Measurements from ENCODE around the gene SPATS2.
"Not testable (repeated sequence)": the region's sequence is repeated elsewhere in the genome, so short reads cannot be mapped to it uniquely, and the experiment has no call there.

Gene SPATS2

DNA sequence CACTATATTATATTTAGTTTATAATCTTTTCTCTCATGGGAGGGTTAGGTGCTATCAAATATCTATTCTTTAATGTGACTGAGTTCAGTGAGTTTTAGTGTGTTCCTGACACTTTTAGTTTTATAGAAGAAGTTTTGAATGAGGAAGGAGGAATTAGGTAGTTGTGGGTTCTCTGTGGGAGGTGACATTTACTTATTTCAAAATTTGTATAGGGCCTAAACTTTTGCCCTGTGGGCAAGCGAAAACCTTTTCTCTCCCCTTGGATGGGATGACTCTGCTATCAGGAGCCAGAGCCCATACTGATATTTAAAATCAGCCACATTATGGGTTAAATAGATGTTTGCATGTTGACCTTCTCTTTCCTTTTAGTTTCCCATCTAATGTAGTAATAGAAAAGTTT, 43.6 kb downstream of the SPATS2 start:
- DNase-seq (ENCODE audit: low spot score): no peak

DNA sequence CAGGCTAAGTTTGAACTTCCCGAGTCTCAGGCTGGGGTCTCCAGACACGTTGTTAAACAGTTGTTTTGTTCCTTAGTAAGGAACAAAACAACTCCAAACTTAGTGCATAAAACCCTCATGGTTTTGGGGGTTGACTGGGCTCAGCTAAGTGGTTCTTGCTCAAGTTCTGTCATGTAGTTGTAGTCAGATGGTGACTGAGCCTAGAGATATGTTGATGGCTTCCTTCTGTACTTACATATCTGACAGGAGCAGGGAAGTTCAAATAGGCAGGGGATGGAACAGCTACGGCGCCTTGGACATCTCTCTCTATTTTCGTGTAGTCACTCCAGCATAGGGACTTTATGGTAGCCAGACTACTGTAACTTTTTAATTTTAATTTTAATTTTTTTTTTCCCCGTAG, 45.7 kb downstream of the SPATS2 start:
- DNase-seq (ENCODE audit: low spot score): no peak

DNA sequence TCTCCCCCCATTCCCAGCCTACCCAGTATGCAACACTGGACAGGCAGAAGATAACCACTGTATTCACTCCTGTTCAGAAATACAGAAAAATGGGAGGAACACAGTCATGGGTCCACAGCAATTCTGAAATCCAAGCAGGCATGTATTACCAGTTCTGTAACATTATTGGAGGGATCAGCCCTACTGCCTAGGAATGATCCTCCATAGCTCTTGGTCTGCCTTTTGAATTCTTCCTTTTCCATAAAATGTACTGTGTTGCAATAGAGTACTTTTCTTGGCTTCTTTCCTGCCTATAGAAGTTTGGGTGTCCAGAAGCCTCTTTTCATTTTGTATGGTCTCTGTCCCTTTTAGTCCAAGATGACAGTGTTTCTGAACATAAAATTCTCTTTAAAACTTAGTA, 46.5 kb downstream of the SPATS2 start:
- no peak for DNase-seq (ENCODE audit: low spot score)

DNA sequence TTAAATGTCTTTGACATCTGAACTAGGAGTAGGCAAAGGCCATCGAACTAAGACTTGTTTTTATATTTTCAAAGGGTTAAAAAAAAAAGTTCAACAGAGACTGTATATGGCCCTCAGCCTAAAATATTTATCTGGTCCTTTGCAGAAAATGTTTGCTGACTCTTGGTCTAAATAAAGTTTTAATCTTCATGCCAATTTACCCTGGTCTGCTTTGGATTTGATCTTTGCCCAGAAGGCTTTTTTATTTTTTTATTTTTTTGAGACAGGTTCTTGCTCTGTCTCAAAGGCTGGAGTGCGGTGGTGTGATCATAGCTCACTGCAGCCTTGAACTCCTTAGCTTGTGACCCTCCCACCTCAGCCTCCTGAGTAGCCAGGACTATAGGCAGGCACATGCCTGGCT, 47.1 kb downstream of the SPATS2 start:
- no peak for DNase-seq (ENCODE audit: low spot score)

DNA sequence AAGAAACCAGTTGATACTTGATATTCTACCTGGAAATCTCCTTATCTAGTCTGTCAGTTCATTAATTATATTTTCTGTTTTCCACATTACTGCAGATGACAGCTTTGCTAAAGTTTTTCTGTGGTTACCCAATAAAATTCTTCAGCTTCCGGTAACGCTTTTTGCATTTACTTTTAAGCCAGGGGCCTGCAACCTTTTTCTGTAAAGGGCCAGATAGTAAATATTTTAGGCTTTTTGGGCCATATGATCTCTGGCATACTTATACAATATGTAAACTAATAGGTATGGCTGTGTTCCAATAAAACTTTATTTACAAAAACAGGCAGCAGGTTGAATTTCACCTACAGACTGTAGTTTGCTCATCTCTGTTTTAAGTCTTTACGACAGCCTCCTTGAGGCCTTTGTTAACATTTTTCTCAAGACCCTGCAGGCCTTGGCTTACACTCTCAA, 48.3 kb downstream of the SPATS2 start:
- DNase-seq (ENCODE audit: low spot score): no peak

DNA sequence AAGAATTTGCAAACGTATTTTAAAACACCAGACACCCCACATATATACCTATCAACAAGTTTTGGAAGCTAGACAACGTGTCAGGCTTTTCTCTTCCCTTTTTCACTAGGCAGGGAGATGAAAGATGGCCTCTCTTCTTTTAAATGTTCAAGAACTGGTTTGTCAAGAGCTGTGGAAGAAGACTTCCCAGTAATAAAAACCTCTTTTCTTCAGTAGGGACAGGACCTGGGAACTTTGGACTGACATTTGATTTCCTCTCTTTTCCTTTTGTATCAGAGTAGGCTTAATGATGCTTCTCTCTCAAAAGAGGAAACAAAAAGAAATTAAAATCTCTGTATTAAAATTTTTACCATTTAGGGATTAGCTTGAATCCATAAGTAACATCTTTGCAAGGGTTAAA, 49.6 kb downstream of the SPATS2 start:
- no peak for DNase-seq (ENCODE audit: low spot score)

DNA sequence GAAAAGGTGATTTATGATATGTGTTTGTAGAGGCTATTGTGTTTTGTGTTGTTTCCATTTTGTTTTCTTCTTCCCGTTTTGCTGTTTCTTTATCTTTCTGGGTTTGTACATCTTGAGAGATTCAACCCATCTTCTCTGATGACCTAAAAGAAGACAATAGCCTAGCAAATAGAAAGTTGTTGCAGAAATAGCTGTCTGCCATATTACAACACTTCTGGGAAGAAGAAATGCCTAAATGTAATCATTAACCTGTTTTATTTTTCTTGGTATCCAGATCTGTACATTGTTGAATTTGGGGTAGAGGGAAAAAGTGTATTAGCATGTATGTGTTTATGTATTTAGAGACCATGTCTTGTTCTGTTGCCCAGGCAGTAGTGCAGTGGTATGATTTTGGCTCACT, 50.3 kb downstream of the SPATS2 start:
- DNase-seq (ENCODE audit: low spot score): no peak

DNA sequence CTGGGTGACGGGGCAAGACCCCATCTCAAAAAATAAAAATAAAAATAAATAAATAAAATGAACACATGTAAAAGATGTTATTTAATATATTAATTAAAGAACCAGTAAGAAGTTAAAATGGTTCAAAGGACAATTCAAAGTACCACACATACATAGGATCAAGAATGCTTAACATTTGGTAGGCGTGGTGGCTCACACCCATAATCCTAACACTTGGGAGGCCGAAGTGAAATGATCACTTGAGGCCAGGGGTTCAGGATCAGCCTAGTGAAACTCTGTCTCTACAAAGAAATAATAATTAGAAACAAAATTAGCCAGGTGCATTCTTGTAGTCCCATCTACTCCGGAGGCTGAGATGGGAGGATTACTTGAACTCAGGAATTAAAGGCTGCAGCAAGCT, 53.3 kb downstream of the SPATS2 start:
- DNase-seq (ENCODE audit: low spot score): no peak

DNA sequence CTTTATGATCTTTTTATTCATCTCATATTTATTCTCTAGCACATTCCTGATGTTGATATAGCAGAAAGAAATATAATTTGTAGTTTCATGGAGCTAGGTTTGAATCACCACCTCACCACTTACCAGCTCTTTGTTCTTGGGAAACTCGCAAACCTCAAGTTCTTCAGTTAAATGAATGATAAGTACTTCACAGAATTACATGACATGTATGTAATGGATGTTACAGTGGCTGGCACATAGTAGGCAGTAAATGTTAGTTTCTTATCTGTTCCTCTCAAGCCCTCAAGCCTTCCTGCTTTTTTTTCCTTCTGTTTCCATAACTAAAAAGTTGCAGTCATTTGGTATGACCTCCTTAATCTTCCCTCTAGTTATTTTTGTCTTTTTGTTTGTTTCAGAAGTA, 54.9 kb downstream of the SPATS2 start:
- no peak for DNase-seq (ENCODE audit: low spot score)

DNA sequence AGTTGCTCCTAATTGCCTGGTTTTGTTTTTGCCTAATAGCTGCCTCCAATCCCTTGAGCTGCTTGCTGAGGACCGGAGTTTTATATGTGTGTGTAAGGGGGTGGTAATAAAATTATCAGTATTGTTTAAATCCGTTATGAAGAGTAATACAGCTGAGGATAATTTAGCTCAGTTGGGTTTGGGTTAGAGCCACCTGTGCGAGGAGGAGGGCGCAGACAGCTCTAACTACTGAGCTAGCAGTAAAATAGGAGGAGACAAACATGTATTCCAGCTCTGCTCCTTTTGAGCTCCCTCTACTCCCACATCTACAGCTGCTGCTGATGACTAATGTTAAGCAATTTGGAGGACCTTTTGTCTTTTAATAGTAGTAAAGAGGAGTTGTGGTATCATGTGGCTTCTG, 61.5 kb downstream of the SPATS2 start:
- no peak for DNase-seq (ENCODE audit: low spot score)

DNA sequence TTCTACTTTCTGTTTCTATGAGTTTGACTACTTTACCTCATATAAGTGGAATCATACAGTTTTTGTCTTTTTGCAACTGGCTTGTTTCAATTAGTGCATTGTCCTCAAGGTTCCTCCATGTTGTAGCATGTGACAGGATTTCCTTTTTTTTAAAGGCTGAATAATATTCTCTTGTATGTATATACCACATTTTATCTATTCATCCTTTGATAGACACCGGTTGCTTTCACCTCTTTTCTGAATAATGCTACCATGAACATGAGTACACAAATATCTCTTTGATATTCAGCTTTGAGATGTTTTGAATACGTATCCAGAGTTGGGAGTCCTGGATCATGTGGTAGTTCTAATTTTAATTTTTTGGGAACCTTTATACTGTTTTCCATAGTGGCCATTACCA, 65.4 kb downstream of the SPATS2 start:
- DNase-seq (ENCODE audit: low spot score): no peak

DNA sequence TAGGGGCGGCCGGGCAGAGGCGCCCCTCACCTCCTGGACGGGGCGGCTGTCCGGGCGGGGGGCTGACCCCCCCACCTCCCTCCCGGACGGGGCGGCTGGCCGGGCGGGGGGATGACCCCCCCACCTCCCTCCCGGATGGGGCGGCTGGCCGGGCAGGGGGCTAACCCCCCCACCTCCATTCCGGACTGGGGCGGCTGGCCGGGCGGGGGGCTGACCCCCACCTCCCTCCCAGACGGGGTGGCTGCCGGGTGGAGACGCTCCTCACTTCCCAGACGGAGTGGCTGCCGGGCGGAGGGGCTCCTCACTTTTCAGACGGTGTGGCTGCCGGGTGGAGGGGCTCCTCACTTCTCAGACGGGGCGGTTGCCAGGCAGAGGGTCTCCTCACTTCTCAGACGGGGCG, 69.5 kb downstream of the SPATS2 start:
- DNase-seq (ENCODE audit: low spot score): not testable (repeated sequence)

DNA sequence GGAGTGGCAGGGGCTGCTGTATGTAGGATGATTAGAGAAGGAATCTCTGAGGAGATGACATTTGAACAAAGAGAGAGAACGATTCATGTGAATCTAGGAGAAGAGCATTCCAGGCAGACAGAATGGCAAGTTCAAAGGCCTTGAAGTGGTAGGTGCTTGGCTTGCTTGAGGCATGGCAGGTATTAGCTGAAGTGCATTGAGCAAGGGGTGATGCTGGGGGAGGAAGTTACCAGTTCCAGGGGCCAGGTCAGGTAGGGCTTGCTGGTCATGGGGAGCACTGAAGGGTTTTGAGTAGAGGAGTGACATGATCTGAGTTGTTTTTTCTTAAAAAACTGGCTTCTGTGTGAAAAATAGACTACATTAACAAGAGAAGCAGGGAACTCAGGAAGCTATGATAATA, 71.8 kb downstream of the SPATS2 start:
- no peak for DNase-seq (ENCODE audit: low spot score)

DNA sequence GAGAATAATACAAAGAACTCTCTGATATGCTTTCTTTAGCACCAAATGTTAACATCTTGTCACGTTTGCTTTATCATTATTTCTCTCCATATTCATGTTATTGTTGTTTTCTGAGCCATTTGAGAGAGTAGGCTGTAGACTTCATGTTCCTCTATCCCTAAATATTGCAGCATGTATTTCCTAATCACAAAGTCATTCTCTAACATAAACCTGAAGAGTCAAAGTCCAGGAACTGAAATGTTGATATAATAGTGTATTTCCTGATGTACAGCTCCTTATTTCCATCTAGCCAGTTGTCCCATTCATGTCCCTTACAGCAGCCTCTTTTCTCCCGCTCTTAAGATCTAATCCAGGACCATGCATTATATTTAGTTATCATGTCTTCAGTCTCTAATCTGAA, 72.8 kb downstream of the SPATS2 start:
- DNase-seq (ENCODE audit: low spot score): peak; percentile 47

DNA sequence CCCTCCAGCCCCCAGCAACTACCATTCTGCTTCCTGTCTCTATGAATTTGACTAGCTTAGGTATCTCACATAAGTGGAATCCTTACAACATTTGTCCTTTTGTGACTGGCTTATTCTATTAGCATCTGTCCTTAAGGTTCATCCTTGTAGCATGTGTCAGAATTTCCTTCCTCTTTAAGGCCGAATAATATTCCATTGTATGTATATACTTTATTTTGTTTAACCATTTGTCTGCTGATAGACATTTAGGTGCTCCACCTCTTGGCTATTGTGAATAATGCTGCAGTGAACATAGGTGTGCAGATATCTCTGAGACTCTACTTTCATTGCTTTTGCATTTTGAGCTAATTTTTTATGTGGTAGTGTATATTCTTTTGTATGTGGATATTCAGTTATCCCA, 75.7 kb downstream of the SPATS2 start:
- DNase-seq (ENCODE audit: low spot score): no peak

DNA sequence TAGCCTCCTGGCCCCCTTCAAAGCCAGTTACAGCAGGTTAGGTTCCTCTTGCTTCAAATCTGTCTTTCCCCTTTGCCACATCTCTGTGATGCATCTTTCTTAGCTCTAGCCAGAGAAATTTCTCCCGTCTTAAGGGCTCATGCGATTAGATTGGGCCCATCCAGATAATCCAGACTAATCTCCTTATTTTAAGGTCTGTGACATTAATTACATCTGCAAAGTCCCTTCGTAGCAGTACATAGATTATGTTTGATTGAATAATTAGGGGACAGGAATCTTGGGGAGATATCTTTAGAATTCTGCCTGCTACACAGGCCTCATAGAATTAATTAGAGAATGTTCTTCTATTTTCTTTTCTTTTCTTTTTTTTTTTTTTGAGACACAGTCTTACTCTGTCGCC, 79.3 kb downstream of the SPATS2 start:
- DNase-seq (ENCODE audit: low spot score): no peak

DNA sequence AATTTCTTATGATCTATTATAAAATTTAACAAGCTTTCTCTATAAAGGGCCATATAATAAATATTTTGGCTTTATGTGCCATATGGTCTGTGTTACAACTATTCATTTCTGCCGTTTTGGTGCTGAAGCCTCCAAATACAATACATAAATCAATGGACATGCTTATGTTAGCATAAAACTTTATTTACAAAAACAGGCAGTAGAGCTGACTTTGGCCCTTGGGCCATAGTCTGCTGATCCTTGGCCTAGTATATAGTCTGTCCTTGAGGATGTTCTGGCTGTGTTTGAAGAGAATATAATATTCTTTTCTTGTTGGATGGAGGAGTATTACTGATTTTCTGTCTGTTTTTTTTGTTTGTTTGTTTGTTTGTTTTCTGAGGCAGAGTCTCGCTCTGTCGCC, 81.6 kb downstream of the SPATS2 start:
- no peak for DNase-seq (ENCODE audit: low spot score)

DNA sequence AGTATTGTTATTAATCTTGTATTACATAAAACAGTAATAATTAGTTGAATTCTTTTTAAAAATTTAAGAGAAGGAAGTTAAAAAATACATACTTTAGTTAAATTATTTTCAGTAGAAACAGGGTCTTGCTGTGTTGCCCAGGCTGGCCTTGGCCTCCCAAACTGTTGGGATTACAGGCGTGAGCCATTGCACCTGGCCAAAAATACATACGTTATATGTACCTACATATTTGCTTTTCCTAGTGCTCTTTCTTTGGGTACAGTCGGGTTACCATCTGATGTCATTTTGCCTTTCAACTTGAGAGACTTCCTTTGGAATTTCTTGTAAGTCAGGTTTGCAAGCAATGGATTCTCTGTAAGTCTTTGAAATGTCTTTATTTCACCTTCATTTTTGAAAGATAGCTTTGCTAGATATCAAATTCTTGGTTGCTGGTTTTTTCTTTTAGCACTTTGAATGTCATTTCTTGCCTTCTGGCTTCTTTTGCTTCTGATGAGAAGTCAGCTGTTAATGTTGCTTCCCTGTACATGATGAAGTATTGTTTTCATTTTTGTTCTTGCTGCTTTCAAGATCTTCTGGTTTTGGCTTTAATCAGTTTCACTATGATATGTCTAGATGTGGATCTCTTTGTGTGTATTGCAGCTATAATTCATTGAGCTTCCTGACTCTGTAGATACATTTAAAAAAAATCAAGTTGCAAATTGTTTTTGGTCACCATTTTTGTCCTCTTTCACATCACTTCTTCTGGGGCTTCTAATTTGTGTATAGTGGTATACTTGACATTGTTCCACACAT, 84.4 kb downstream of the SPATS2 start:
- DNase-seq (ENCODE audit: low spot score): no peak

DNA sequence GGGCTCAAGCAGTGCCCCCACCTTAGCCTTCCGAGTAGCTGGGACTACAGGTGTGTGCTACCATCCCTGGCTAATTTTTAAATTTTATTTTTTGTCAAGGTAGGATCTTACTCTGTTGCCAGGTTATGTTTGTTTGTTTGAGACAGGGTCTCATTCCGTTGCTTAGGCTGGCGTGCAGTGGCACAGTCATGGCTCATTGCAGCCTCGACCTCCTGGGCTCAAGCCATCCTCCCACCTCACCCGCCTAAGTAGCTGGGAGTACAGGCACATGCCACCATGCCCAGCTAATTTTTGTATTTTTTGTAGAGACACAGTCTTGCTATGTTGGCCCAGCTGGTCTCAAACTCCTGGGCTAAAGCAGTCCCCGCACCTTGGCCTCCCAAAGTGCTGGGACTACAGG, 88.2 kb downstream of the SPATS2 start:
- no peak for DNase-seq (ENCODE audit: low spot score)

DNA sequence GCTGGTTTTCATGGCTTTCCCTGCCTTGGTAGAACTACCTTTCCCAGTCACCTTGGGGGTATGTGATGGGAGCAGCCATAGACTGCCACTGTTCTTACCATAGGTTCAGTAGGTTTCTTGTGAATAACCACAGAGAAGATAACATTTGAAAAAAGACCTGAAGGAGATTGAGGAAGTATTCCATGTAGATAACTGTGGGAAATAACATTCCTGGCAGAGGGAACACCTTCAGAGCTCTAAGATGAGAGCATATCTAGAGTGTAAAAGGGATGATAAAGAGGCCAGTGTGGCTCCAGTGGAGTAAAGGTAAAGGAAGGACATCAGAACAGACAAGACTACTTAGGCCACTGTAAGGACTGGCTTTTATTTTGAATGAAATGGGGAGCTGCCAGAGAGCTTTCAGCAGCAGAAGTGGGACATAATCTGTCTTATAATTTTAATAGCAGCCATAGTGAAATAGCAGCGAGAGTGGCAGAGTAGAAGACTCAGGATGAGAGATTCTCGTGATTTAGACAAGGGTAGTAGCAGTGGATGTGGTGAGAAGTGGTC, 88.9 kb downstream of the SPATS2 start:
- DNase-seq (ENCODE audit: low spot score): no peak

DNA sequence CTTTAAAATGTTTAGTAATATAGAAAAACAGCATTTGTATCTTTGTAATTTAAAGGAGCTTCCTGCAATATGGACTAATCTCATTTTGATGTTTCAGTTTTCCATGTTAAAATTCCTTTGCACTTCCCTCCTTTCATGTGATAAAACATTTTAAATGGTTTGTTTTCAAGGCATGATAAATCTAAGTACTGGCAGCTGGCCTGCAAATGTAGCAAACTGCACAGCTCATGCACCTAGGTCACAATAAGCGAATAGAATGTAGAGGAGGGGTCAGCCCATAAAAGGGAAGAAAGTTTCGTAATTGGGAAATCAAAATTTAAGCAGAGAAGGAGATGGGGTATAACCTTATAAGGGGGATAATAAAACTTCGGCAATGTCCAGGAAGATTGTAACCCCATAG, 91.6 kb downstream of the SPATS2 start:
- DNase-seq (ENCODE audit: low spot score): no peak

DNA sequence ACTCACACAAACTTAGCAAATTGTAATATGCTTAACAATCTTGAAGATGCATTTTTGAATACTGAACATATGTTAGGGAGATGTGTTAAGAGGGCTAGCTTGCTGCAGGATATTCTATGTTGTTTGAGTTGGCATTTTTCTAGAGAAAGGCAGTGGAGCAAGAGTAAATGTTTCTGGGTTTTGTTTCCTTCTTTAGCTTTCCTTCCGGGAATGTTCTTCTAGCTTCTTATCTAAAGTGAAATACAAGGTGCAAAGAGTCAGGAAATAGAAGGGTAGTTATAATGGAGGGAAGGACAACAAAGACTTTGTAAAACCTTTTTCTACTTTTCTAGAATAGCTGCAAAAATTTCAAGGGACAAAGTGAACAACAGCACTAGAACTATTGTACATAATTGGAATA, 94.0 kb downstream of the SPATS2 start:
- DNase-seq (ENCODE audit: low spot score): no peak

DNA sequence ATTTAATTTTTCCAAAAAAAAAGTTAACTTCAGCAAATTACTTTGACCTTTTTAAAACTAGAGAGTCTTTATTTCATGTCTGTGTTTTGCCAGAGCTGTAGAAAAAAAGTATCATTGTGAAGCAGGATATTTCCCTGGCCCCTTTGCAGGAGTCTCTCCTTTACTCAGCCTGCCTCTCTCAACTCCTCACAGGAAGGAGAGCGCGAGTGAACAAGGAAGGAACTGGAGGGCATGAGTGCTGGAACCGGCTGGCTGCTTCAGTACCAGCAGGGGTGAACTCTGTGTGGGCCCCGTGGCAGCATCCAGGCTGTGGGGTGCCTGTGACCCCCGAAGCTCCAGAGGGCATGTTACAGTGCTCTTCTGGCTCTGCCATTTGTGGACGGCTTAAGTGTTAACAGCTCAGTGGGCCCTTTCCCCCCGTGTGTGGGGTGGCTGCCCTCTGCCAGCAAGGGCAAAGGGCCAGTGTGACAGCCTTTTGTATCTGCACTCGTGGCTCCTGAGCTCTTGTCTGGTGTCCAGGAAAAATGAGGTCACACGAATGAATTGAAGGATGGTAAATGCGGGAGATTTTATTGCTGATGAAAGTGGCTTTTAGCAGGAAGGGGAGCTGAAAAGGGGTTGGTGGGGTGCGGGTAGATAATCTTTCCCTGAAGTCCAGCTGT, 95.0 kb downstream of the SPATS2 start:
- no peak for DNase-seq (ENCODE audit: low spot score)

DNA sequence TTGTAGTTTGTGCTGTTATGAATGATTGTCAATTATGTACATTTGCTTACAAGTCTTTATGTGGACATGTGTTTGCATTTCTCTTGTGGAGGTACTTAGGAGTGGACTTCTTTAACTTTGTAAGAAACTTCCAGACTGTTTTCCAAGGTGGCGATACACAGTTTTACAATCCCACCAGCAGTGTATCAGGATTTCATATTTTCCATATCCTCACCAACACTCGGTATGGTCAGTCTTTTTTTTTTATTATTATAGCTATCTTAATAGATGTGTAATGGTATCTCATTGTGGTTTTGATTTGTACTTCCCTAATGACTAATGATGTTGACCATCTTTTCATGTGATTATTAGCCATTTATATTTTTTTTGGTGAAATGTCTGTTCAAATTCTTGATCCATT, 97.9 kb downstream of the SPATS2 start:
- no peak for DNase-seq (ENCODE audit: low spot score)

All from HuH-7 (cell line).